HFFc6 (cell line): Measurements from ENCODE around the gene PHLDB2. TPM values are rescaled to one million over a fixed set of nuclear protein-coding genes. Genes with fewer than 3 reads are reported as not detected.
A peak's percentile ranks its signal among the peaks of the same experiment; 100 is the strongest.

Experiments
- DNase-seq: peaks from one replicate; pipeline ENCODE4 v3.0.0-alpha.2; 2018
- H3K27ac Mint-ChIP-seq: 2 replicates; pipeline ENCODE4 v1.8.0; 2020; ENCODE audit warnings: mild to moderate bottlenecking, mixed read lengths
- H3K27me3 Mint-ChIP-seq: 2 replicates; pipeline ENCODE4 v1.8.0; 2021; ENCODE audit warnings: mild to moderate bottlenecking, moderate library complexity, mixed read lengths; ENCODE audit not compliant: insufficient read depth
- H3K36me3 Mint-ChIP-seq: 2 replicates; pipeline ENCODE4 v1.8.0; 2021; ENCODE audit warnings: low read depth, mixed read lengths
- H3K4me1 Mint-ChIP-seq: 2 replicates; pipeline ENCODE4 v1.8.0; 2020; ENCODE audit warnings: low read depth, mixed read lengths
- H3K4me3 Mint-ChIP-seq: 2 replicates; pipeline ENCODE4 v1.8.0; 2020; ENCODE audit warnings: mild to moderate bottlenecking, moderate library complexity, mixed read lengths
- H3K9me3 Mint-ChIP-seq: 2 replicates; pipeline ENCODE4 v1.8.0; 2020; ENCODE audit warnings: mild to moderate bottlenecking, mixed read lengths
- CTCF ChIP-seq: fragments of 200-600 bp; sonication (generic); IDR thresholded peaks from 2 replicates; pipeline ENCODE4 v1.5.0; 2021; ENCODE audit warnings: antibody characterized with exemption, mild to moderate bottlenecking
- total RNA-seq, 6 experiments: library from RNA; stranded (reverse); fragmentation: NEBNext Ultra II Directional; extraction: Animal tissue kit (Norgen Biotek cat#: 25700); gene quantifications; 2 replicates in 1 of 6; 3 replicates in 5 of 6; pipeline ENCODE4 v1.2.3, GENCODE V29; 2021

Gene PHLDB2
- total RNA-seq, 6 experiments from 2014 or later = 35.4 to 55.9 (median 37.6) TPM

- Mint-ChIP-seq H3K27ac (no peak overlapping the region), H3K36me3 (no peaks in the 10 kb centered on the region), H3K9me3 (no peaks in the 10 kb centered on the region), H3K4me1 (peaks cover 69% of the 10 kb centered on the region), H3K4me3 (no peak overlapping the region), H3K27me3 (no peaks in the 10 kb centered on the region; the same call in 1 of the 2 replicates)
- no peak for TF ChIP-seq CTCF
- no peak for DNase-seq
Observed at GRCh38 chr3:112001526-112001925, 142.5 kb downstream of the PHLDB2 start.

GRCh38 chr3:112002096-112002971, 143.3 kb downstream of the PHLDB2 start:
- Mint-ChIP-seq H3K36me3 (no peaks in the 10 kb centered on the region), H3K9me3 (no peaks in the 10 kb centered on the region), H3K27ac (peak overlapping the region; percentile 54), H3K4me1 (peaks cover 72% of the 10 kb centered on the region), H3K27me3 (no peaks in the 10 kb centered on the region; the same call in 1 of the 2 replicates), H3K4me3 (peak overlapping the region; percentile 3; the same call in 1 of the 2 replicates)
- no peak for TF ChIP-seq CTCF
- peak; percentile 34 for DNase-seq

- no peak for TF ChIP-seq CTCF
- H3K4me1 Mint-ChIP-seq = peaks cover 82% of the 10 kb centered on the region
- DNase-seq = no peak
- H3K4me3 Mint-ChIP-seq = no peak overlapping the region
- H3K27me3 Mint-ChIP-seq = no peaks in the 10 kb centered on the region; the same call in 1 of the 2 replicates
- no peaks in the 10 kb centered on the region for H3K36me3 Mint-ChIP-seq
- no peak overlapping the region for H3K27ac Mint-ChIP-seq
- H3K9me3 Mint-ChIP-seq = no peaks in the 10 kb centered on the region
Observed at GRCh38 chr3:112003321-112004080, 144.4 kb downstream of the PHLDB2 start.

- no peaks in the 10 kb centered on the region for H3K36me3 Mint-ChIP-seq
- no peaks in the 10 kb centered on the region for H3K9me3 Mint-ChIP-seq
- no peak overlapping the region for H3K4me3 Mint-ChIP-seq
- TF ChIP-seq CTCF = no peak
- peaks cover 79% of the 10 kb centered on the region for H3K4me1 Mint-ChIP-seq
- no peak overlapping the region for H3K27ac Mint-ChIP-seq
- no peaks in the 10 kb centered on the region; the same call in 1 of the 2 replicates for H3K27me3 Mint-ChIP-seq
- no peak for DNase-seq
Observed at GRCh38 chr3:112004187-112004586, 145.1 kb downstream of the PHLDB2 start.

GRCh38 chr3:112004669-112005068, 145.6 kb downstream of the PHLDB2 start:
- H3K9me3 Mint-ChIP-seq = no peaks in the 10 kb centered on the region
- no peaks in the 10 kb centered on the region; the same call in 1 of the 2 replicates for H3K27me3 Mint-ChIP-seq
- no peak overlapping the region for H3K4me3 Mint-ChIP-seq
- H3K36me3 Mint-ChIP-seq = no peaks in the 10 kb centered on the region
- no peak overlapping the region for H3K27ac Mint-ChIP-seq
- no peak for TF ChIP-seq CTCF
- peaks cover 74% of the 10 kb centered on the region for H3K4me1 Mint-ChIP-seq
- no peak for DNase-seq
